GM23338 (cell line): Measurements from ENCODE around the gene DACH1. TPM values are rescaled to one million over a fixed set of nuclear protein-coding genes. Genes with fewer than 3 reads are reported as not detected.
A peak's percentile ranks its signal among the peaks of the same experiment; 100 is the strongest.

Experiments used
- ATAC-seq: fragments of 200-7000 bp; cut with Tn5 transposase; 3 replicates; pipeline ENCODE4 v1.9.1; 2020
- DNase-seq: peaks from one replicate; pipeline ENCODE4 v3.0.0-alpha.2; 2015; ENCODE audit warnings: low spot score
- H2AFZ ChIP-seq: fragments of 200-600 bp; sonication (generic); 2 replicates; pipeline ENCODE4 v1.8.0; 2016; ENCODE audit warnings: antibody characterized with exemption, mild to moderate bottlenecking, moderate library complexity
- H3F3A ChIP-seq: fragments of 200-600 bp; sonication (generic); replicated peaks from 2 replicates; pipeline ENCODE4 v1.8.0; 2017; ENCODE audit warnings: antibody characterized with exemption, mixed run types, low read depth
- H3K27ac ChIP-seq: fragments of 200-600 bp; sonication (generic); 2 replicates; pipeline ENCODE4 v1.6.1; 2016; ENCODE audit warnings: low read depth
- H3K27me3 ChIP-seq: fragments of 200-600 bp; sonication (generic); 2 replicates; pipeline ENCODE4 v1.8.0; 2016; ENCODE audit warnings: mild to moderate bottlenecking, mixed run types, moderate library complexity; ENCODE audit not compliant: insufficient read depth
- H3K36me3 ChIP-seq: fragments of 200-600 bp; sonication (generic); 2 replicates; pipeline ENCODE4 v1.8.0; 2016; ENCODE audit warnings: mild to moderate bottlenecking; ENCODE audit not compliant: insufficient read depth
- H3K4me1 ChIP-seq: fragments of 200-600 bp; sonication (generic); 2 replicates; pipeline ENCODE4 v1.8.0; 2016; ENCODE audit warnings: mild to moderate bottlenecking, moderate library complexity; ENCODE audit not compliant: insufficient read depth
- H3K4me2 ChIP-seq: fragments of 200-600 bp; sonication (generic); 2 replicates; pipeline ENCODE4 v1.7.1; 2017; ENCODE audit warnings: mixed run types
- H3K4me3 ChIP-seq: fragments of 200-600 bp; sonication (generic); 2 replicates; pipeline ENCODE4 v1.6.1; 2016; ENCODE audit warnings: mixed run types
- H3K79me2 ChIP-seq: fragments of 200-600 bp; sonication (generic); replicated peaks from 2 replicates; pipeline ENCODE4 v1.8.0; 2017; ENCODE audit warnings: mild to moderate bottlenecking; ENCODE audit not compliant: insufficient read depth
- H3K9me2 ChIP-seq: fragments of 200-600 bp; sonication (generic); 2 replicates; pipeline ENCODE4 v1.8.0; 2017; ENCODE audit not compliant: insufficient read depth
- H4K20me1 ChIP-seq: fragments of 200-600 bp; sonication (generic); replicated peaks from 2 replicates; pipeline ENCODE4 v1.8.0; 2017; ENCODE audit warnings: mild to moderate bottlenecking; ENCODE audit not compliant: insufficient read depth
- H3K27ac Mint-ChIP-seq: 2 replicates; pipeline ENCODE4 v1.8.0; 2020; ENCODE audit warnings: inconsistent platforms, mild to moderate bottlenecking, moderate library complexity, mixed read lengths
- H3K27me3 Mint-ChIP-seq: 3 replicates; pipeline ENCODE4 v1.8.0; 2022; ENCODE audit warnings: low read depth, mild to moderate bottlenecking, moderate library complexity, mixed read lengths, inconsistent platforms; ENCODE audit not compliant: insufficient read depth, poor library complexity
- H3K36me3 Mint-ChIP-seq: 3 replicates; pipeline ENCODE4 v1.8.0; 2021; ENCODE audit warnings: low read depth, mild to moderate bottlenecking, inconsistent platforms, moderate library complexity, mixed read lengths
- H3K4me1 Mint-ChIP-seq: 3 replicates; pipeline ENCODE4 v1.8.0; 2020; ENCODE audit warnings: mild to moderate bottlenecking, inconsistent platforms, mixed read lengths
- H3K4me3 Mint-ChIP-seq: 3 replicates; pipeline ENCODE4 v1.8.0; 2021; ENCODE audit warnings: moderate library complexity, mild to moderate bottlenecking, inconsistent platforms, mixed read lengths
- H3K9me3 Mint-ChIP-seq: 3 replicates; pipeline ENCODE4 v1.8.0; 2020; ENCODE audit warnings: moderate library complexity, mild to moderate bottlenecking, inconsistent platforms, mixed read lengths
- CREB1 ChIP-seq: fragments of 250-450 bp; sonication (Bioruptor Pico); IDR thresholded peaks from 2 replicates; pipeline ENCODE4 v1.5.0; 2020; ENCODE audit warnings: low read depth, mild to moderate bottlenecking, moderate library complexity
- EZH2 ChIP-seq: fragments of 200-600 bp; sonication (generic); IDR thresholded peaks from one replicate; pipeline ENCODE4 v1.8.0; 2017; ENCODE audit warnings: antibody characterized with exemption, mild to moderate bottlenecking, low read depth; ENCODE audit not compliant: unreplicated experiment
- EZH2phosphoT487 ChIP-seq: fragments of 200-600 bp; sonication (generic); IDR thresholded peaks from one replicate; pipeline ENCODE4 v1.8.1; 2018; ENCODE audit warnings: antibody characterized with exemption; ENCODE audit not compliant: unreplicated experiment
- NANOG ChIP-seq: IDR thresholded peaks from 2 replicates; pipeline ENCODE4 v1.6.1; 2016; ENCODE audit warnings: antibody characterized with exemption, borderline replicate concordance
- POLR2AphosphoS5 ChIP-seq: IDR thresholded peaks from 2 replicates; pipeline ENCODE4 v1.6.1; 2016; ENCODE audit warnings: antibody characterized with exemption, low read depth
- ZNF114 ChIP-seq: fragments of 250-450 bp; sonication (Bioruptor Pico); IDR thresholded peaks from 2 replicates; pipeline ENCODE4 v1.5.0; 2020; ENCODE audit warnings: mild to moderate bottlenecking, moderate library complexity
- ZNF331 ChIP-seq: fragments of 250-450 bp; sonication (Bioruptor Pico); IDR thresholded peaks from 2 replicates; pipeline ENCODE4 v1.5.0; 2020; ENCODE audit warnings: low read depth, mild to moderate bottlenecking, moderate library complexity
- polyA plus RNA-seq: library from polyadenylated mRNA; unstranded; fragments of >200 nt; fragmentation: Nextera tagmentation; extraction: Ambion mirVana; gene quantifications from 2 replicates; pipeline ENCODE4 v1.2.1, GENCODE V29; 2016
- total RNA-seq: library from RNA; depleted of rRNA; stranded (reverse); fragments of >200 nt; shearing (Covaris generic); gene quantifications from 2 replicates; pipeline ENCODE4 v1.2.3, GENCODE V29; 2014
- TF ChIP-seq, protein P1 (sequence below), 2 experiments: fragments of 200-600 bp in 1 of 2; sonication (generic) in 1 of 2; conservative IDR thresholded peaks; 2 replicates each; pipeline versions ENCODE4 v1.5.1 to v1.6.1; 2016 to 2017; ENCODE audit warnings: antibody characterized with exemption in 2 of 2, low read depth in 2 of 2, mild to moderate bottlenecking in 2 of 2, moderate library complexity in 1 of 2
- TF ChIP-seq, protein P2 (sequence below): fragments of 250-450 bp; sonication (Bioruptor Pico); IDR thresholded peaks from 2 replicates; pipeline ENCODE4 v1.5.0; 2020; ENCODE audit warnings: mild to moderate bottlenecking, moderate library complexity

DACH1 gene
- total and polyA plus RNA-seq, 2 experiments from 2014 or later, result 0.45 to 0.57 TPM

DNA sequence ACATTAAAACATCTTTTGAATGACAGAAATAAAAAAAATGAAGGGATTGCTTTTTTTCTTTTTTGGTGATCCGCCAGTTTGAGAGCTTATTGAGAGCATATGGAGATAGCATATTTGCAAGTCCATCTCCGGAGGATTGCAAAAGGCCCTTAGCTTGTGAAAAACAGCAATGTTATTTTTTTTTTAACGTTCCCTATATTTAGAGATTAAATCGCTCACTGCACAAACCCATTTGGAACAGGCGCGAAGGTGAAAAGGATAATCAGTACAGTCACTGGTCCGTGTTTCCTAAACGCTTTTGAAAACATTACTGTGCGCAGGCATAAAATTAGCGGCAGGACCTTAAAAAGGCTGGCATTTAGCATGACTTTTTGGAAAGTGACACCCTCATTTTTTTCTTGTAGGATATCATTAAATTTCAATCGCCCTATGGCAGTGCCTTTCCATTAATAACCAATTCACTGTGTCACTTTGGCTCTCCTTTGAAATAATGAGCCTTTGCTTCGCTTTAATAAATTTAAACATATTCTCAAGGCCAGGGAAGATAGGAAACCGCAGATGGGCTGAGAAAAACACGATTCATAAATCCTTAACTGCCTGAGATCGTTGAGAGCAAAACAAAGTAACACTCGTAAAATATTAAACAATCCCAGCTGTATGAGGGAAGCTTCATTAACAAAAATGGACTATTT, 342.2 kb downstream of the DACH1 start:
- Histone ChIP-seq H3K79me2 (no peaks in the 10 kb centered on the region), H3K4me1 (peaks cover 5% of the 10 kb centered on the region; the same call in 1 of the 2 replicates), H3K27me3 (no peaks in the 10 kb centered on the region), H3K4me3 (no peak overlapping the region), H3F3A (no peaks in the 10 kb centered on the region), H3K9me2 (no peaks in the 10 kb centered on the region), H3K27ac (no peak overlapping the region), H2AFZ (no peak overlapping the region), H3K36me3 (no peaks in the 10 kb centered on the region), H3K4me2 (no peak overlapping the region), H4K20me1 (no peaks in the 10 kb centered on the region)
- DNase-seq (no peak), ATAC-seq (no peak)
- no peak overlapping the region for H3K4me3 Mint-ChIP-seq
- peak overlapping the region; percentile 74 for H3K27ac Mint-ChIP-seq
- peaks cover 18% of the 10 kb centered on the region; the same call in 2 of the 3 replicates for H3K4me1 Mint-ChIP-seq
- no peaks in the 10 kb centered on the region for H3K27me3 Mint-ChIP-seq
- TF ChIP-seq, protein P1, sequence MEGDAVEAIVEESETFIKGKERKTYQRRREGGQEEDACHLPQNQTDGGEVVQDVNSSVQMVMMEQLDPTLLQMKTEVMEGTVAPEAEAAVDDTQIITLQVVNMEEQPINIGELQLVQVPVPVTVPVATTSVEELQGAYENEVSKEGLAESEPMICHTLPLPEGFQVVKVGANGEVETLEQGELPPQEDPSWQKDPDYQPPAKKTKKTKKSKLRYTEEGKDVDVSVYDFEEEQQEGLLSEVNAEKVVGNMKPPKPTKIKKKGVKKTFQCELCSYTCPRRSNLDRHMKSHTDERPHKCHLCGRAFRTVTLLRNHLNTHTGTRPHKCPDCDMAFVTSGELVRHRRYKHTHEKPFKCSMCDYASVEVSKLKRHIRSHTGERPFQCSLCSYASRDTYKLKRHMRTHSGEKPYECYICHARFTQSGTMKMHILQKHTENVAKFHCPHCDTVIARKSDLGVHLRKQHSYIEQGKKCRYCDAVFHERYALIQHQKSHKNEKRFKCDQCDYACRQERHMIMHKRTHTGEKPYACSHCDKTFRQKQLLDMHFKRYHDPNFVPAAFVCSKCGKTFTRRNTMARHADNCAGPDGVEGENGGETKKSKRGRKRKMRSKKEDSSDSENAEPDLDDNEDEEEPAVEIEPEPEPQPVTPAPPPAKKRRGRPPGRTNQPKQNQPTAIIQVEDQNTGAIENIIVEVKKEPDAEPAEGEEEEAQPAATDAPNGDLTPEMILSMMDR (conservative IDR thresholded peaks at IDR 0.05; ENCODE audit: low read depth in 2 of 2), result no peak
- TF ChIP-seq ZNF114 (CRISPR knock-in tag), result no peak
- TF ChIP-seq ZNF331 (CRISPR knock-in tag), result no peak
- TF ChIP-seq CREB1 (CRISPR knock-in tag), result no peak
- no peak for TF ChIP-seq EZH2
- TF ChIP-seq, protein P2, sequence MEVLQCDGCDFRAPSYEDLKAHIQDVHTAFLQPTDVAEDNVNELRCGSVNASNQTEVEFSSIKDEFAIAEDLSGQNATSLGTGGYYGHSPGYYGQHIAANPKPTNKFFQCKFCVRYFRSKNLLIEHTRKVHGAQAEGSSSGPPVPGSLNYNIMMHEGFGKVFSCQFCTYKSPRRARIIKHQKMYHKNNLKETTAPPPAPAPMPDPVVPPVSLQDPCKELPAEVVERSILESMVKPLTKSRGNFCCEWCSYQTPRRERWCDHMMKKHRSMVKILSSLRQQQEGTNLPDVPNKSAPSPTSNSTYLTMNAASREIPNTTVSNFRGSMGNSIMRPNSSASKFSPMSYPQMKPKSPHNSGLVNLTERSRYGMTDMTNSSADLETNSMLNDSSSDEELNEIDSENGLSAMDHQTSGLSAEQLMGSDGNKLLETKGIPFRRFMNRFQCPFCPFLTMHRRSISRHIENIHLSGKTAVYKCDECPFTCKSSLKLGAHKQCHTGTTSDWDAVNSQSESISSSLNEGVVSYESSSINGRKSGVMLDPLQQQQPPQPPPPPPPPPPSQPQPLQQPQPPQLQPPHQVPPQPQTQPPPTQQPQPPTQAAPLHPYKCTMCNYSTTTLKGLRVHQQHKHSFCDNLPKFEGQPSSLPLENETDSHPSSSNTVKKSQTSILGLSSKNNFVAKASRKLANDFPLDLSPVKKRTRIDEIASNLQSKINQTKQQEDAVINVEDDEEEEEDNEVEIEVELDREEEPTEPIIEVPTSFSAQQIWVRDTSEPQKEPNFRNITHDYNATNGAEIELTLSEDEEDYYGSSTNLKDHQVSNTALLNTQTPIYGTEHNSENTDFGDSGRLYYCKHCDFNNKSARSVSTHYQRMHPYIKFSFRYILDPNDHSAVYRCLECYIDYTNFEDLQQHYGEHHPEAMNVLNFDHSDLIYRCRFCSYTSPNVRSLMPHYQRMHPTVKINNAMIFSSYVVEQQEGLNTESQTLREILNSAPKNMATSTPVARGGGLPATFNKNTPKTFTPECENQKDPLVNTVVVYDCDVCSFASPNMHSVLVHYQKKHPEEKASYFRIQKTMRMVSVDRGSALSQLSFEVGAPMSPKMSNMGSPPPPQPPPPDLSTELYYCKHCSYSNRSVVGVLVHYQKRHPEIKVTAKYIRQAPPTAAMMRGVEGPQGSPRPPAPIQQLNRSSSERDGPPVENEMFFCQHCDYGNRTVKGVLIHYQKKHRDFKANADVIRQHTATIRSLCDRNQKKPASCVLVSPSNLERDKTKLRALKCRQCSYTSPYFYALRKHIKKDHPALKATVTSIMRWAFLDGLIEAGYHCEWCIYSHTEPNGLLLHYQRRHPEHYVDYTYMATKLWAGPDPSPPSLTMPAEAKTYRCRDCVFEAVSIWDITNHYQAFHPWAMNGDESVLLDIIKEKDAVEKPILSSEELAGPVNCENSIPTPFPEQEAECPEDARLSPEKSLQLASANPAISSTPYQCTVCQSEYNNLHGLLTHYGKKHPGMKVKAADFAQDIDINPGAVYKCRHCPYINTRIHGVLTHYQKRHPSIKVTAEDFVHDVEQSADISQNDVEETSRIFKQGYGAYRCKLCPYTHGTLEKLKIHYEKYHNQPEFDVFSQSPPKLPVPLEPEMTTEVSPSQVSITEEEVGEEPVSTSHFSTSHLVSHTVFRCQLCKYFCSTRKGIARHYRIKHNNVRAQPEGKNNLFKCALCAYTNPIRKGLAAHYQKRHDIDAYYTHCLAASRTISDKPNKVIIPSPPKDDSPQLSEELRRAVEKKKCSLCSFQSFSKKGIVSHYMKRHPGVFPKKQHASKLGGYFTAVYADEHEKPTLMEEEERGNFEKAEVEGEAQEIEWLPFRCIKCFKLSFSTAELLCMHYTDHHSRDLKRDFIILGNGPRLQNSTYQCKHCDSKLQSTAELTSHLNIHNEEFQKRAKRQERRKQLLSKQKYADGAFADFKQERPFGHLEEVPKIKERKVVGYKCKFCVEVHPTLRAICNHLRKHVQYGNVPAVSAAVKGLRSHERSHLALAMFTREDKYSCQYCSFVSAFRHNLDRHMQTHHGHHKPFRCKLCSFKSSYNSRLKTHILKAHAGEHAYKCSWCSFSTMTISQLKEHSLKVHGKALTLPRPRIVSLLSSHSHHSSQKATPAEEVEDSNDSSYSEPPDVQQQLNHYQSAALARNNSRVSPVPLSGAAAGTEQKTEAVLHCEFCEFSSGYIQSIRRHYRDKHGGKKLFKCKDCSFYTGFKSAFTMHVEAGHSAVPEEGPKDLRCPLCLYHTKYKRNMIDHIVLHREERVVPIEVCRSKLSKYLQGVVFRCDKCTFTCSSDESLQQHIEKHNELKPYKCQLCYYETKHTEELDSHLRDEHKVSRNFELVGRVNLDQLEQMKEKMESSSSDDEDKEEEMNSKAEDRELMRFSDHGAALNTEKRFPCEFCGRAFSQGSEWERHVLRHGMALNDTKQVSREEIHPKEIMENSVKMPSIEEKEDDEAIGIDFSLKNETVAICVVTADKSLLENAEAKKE (CRISPR knock-in tag), result no peak
- TF ChIP-seq POLR2AphosphoS5, result no peak
- no peak for TF ChIP-seq EZH2phosphoT487
- TF ChIP-seq NANOG, result no peak
- no peaks in the 10 kb centered on the region for H3K9me3 Mint-ChIP-seq
- no peaks in the 10 kb centered on the region for H3K36me3 Mint-ChIP-seq
